ENCODE measurements around the gene WASF2.
"Not testable (repeated sequence)": the region's sequence is repeated elsewhere in the genome, so short reads cannot be mapped to it uniquely, and the experiment has no call there.

Gene WASF2

GRCh38 chr1:27503844-27504587 is 14.0 kb upstream of the WASF2 start:
- in situ Hi-C loops (cut with MboI; ENCODE audit: low pct_unique_long_range_greater_than_20kb, low sequenced_read_pairs), result no loop called here
- no peak for DNase-seq

DNA sequence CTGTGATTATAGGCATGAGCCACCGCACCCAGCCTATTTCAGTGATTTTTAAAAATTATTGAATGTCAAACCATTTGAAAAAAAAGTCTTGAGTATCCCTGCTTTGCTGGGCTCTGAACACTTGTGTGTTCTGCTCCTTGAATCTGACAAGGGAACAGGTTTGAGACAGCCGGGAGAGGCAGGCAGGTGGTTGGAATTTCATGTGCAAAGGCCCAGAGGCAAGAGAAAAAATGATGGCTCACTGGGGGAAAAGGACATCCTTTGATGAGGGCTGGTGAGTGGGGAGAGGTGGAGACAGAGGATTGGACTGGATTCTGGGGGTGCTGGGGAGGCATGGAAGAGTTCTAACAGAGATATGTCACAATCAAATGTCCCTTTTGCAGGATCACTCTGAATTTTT is 13.1 kb upstream of the WASF2 start:
- DNase-seq, result no peak
- in situ Hi-C loops (cut with MboI; ENCODE audit: low pct_unique_long_range_greater_than_20kb, low sequenced_read_pairs), result no loop called here

DNA sequence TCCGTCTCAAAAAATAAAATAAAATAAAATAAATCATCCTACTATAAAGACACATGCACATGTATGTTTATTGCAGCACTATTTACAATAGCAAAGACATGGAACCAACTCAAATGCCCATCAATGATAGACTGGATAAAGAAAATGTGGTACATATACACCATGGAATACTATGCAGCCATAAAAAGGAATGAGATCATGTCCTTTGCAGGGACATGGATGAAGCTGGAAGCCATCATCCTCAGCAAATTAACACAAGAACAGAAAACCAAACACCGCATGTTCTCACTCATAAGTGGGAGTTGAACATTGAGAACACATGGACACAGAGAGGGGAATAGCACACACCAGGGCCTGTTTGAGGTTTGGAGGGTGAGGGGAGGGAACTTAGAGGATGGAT is 11.2 kb upstream of the WASF2 start:
- in situ Hi-C loops (cut with MboI; ENCODE audit: low pct_unique_long_range_greater_than_20kb, low sequenced_read_pairs); DNase-seq: not testable (repeated sequence)

- in situ Hi-C loops (cut with MboI; ENCODE audit: low pct_unique_long_range_greater_than_20kb, low sequenced_read_pairs), result no loop called here
- DNase-seq, result no peak
Observed at GRCh38 chr1:27499142-27499541, 9.2 kb upstream of the WASF2 start.

DNA sequence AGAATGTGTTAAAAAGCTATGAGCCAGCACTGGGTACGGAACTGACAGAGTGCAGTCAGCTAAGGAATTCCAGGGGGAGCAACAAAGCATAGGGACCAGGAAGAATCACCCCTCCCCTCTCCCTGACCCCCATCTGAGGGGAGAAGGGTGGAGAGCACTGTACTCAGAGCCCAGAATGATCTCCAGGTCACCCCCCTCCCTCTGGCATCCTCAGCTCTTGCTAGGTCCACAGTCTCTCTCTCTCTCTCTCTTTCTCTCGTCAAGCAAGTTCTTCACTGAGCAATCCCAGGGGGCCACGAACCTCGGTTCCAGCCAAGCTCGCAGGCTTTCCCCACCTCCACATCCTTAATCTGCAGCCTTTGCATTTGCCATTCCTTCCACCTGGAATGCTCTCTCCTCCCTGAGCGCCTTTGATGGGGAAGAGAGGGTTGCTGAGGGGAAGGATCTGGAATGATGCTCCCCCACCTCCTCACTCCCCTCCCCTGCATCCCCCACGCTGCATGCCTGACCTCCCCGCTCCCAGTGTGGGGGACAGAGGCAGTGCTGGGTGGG is 6.7 kb upstream of the WASF2 start:
- no peak for DNase-seq
- in situ Hi-C loops (cut with MboI; ENCODE audit: low pct_unique_long_range_greater_than_20kb, low sequenced_read_pairs), result no loop called here

DNA sequence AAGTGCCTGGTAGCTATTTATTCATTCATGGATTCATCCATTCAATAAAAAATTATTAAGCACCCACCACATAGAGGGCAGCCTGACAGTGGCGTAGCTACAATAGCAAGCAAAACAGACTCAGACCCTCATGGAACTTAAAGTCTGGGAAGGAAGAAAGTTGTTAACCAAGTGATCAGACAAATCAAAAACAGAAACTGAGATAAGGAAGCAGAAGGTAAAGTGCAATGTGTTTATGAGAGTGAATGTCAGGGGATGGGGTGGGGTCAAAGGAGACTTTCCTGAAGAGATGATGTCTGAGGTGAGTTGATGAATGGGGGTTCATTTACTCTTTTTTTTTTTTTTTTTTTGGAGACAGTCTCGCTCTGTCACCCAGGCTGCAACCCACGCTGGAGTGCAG is 2.8 kb upstream of the WASF2 start:
- in situ Hi-C loops (cut with MboI; ENCODE audit: low pct_unique_long_range_greater_than_20kb, low sequenced_read_pairs), result no loop called here
- DNase-seq, result no peak

- no peak for DNase-seq
- in situ Hi-C loops (cut with MboI; ENCODE audit: low pct_unique_long_range_greater_than_20kb, low sequenced_read_pairs), result no loop called here
Observed at GRCh38 chr1:27491748-27492700, 2.1 kb upstream of the WASF2 start.

DNA sequence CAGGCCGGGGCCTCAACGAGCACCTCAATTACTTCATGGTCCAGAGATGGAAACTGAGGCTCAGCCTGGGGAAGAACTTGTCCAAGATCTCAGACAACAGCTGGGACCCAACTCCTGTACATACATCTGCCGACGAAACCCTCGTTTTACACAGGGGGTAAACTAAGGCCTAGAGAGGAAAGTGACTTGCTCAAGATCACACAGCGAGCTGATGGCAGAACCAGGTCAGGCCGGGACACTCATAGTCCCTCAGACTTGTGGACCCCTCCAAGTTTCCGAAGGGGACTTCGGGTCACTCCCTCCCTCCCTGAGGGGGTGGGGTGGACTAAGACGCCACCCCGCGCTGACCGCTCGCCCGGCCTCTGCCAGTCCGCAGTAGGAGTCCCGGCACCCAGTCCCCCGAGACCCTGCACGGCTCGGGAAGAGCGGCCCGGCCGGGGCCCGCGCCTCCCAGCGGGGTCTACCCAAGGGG is 430 bp downstream of the WASF2 start:
- peak; percentile 54 for DNase-seq
- in situ Hi-C loops (cut with MboI; ENCODE audit: low pct_unique_long_range_greater_than_20kb, low sequenced_read_pairs), result no loop called here

GRCh38 chr1:27487966-27488884 is 1.7 kb downstream of the WASF2 start:
- peak; percentile 85 for DNase-seq
- in situ Hi-C loops (cut with MboI; ENCODE audit: low pct_unique_long_range_greater_than_20kb, low sequenced_read_pairs), result no loop called here

DNA sequence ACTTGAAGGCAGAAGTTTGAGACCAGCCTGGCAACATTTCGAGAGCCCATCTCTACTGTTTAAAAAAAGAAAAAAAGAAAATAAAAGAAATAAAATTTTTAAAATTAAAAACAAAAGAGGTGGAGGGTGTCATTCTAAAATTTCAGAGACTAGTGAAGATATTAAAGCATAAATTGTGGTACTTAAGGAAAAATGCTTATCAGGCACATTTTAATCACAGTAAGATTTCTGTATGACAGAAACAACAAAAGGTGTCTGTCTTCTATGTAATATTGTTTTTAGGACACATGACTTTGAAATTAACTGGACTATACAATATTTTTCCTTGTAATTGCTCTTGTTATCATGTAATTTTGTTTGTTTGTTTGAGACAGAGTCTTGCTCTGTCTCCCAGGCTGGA is 4.6 kb downstream of the WASF2 start:
- DNase-seq, result no peak
- in situ Hi-C loops (cut with MboI; ENCODE audit: low pct_unique_long_range_greater_than_20kb, low sequenced_read_pairs), result no loop called here

DNA sequence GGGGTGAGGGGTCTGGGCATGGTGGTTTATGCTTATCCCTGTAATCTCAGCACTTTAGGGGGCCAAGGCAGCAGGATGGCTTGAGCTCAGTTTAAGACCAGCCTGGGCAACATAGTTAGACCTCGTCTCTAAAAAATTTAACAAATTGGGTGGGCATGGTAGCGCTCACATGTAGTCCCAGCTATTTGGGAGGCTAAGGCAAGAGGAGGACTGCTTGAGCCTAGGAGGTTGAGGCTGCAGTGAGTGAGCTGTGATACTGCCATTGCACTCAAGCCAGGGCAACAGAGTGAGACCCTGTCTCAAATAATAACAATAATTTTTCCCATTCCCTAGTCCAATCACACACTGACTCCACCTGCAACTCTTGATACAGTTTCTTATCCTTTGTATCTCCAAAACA is 6.3 kb downstream of the WASF2 start:
- DNase-seq, result no peak
- in situ Hi-C loops (cut with MboI; ENCODE audit: low pct_unique_long_range_greater_than_20kb, low sequenced_read_pairs), result no loop called here

- DNase-seq, result no peak
- in situ Hi-C loops (cut with MboI; ENCODE audit: low pct_unique_long_range_greater_than_20kb, low sequenced_read_pairs), result no loop called here
Observed at GRCh38 chr1:27481994-27482620, 7.9 kb downstream of the WASF2 start.

DNA sequence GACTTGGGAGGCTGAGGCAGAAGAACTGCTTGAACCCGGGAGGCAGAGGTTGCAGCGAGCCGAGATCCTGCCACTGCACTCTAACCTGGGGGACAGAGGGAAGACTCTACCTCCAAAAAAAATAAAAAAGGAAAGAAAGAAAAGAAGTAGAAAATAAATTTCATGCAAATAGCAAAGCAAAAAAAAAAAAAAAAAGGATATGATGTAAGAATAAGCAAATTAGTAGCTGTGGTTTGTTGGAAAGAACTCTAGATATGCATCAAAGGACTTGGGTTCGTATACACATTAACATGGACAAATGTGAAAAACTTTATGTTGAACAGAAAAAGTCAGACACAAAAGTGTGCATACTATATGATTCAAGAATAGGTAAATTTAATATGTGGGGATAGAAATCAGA is 11.9 kb downstream of the WASF2 start:
- no peak for DNase-seq
- in situ Hi-C loops (cut with MboI; ENCODE audit: low pct_unique_long_range_greater_than_20kb, low sequenced_read_pairs), result no loop called here

GRCh38 chr1:27476237-27476636 is 13.7 kb downstream of the WASF2 start:
- in situ Hi-C loops (cut with MboI; ENCODE audit: low pct_unique_long_range_greater_than_20kb, low sequenced_read_pairs), result no loop called here
- no peak for DNase-seq

DNA sequence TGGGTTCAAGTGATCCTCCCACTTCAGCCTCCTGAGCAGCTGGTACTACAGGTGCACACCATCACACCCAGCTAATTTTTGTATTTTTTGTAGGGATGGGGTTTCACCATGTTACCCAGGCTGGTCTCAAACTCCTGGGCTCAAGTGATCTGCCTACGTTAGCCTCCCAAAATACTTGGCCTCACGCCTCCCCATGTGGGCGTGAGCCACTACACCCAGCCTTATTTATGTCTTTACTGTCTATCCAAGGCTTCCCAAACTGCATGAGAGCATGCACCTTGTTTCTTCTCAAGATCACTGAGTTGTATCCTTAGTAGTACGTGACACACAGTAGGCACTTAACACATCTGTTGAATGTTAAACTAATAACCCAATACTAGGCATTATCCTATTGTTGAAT is 14.2 kb downstream of the WASF2 start:
- DNase-seq, result no peak
- in situ Hi-C loops (cut with MboI; ENCODE audit: low pct_unique_long_range_greater_than_20kb, low sequenced_read_pairs), result no loop called here

DNA sequence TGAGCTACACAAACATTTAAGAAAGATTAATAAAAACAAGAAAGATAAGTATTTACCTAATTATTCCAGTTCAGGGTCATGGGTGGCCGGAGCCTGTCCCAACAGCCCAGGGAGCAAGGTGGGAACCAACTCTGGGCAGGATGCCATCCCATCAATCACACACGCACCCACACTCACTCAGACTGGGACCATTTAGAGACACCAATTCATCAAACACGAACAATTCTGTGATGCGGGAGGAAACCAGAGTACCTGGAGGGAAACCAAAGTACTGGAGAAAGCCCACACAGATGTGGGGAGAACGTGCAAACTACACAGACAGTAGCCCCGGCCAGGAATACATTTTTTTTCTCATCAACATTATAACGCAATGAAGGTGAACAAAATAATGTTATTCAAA is 16.2 kb downstream of the WASF2 start:
- DNase-seq, result no peak
- in situ Hi-C loops (cut with MboI; ENCODE audit: low pct_unique_long_range_greater_than_20kb, low sequenced_read_pairs), result no loop called here

- in situ Hi-C loops (cut with MboI; ENCODE audit: low pct_unique_long_range_greater_than_20kb, low sequenced_read_pairs); DNase-seq: not testable (repeated sequence)
Observed at GRCh38 chr1:27472098-27472497, 17.9 kb downstream of the WASF2 start.

- DNase-seq, result peak; percentile 15
- in situ Hi-C loops (cut with MboI; ENCODE audit: low pct_unique_long_range_greater_than_20kb, low sequenced_read_pairs), result no loop called here
Observed at GRCh38 chr1:27471477-27471876, 18.5 kb downstream of the WASF2 start.

- no peak for DNase-seq
- in situ Hi-C loops (cut with MboI; ENCODE audit: low pct_unique_long_range_greater_than_20kb, low sequenced_read_pairs), result no loop called here
Observed at GRCh38 chr1:27469334-27469733, 20.6 kb downstream of the WASF2 start.

Measured in KBM-7 (cell line).